LNCAP (cell line): ENCODE measurements around the gene OLIG1.

Experiments
- TF ChIP-seq, protein P1 (sequence below): fragments of 450-650 bp; IDR thresholded peaks from 2 replicates; pipeline ENCODE4 v1.5.1; 2017; ENCODE audit warnings: mild to moderate bottlenecking

The OLIG1 gene

DNA sequence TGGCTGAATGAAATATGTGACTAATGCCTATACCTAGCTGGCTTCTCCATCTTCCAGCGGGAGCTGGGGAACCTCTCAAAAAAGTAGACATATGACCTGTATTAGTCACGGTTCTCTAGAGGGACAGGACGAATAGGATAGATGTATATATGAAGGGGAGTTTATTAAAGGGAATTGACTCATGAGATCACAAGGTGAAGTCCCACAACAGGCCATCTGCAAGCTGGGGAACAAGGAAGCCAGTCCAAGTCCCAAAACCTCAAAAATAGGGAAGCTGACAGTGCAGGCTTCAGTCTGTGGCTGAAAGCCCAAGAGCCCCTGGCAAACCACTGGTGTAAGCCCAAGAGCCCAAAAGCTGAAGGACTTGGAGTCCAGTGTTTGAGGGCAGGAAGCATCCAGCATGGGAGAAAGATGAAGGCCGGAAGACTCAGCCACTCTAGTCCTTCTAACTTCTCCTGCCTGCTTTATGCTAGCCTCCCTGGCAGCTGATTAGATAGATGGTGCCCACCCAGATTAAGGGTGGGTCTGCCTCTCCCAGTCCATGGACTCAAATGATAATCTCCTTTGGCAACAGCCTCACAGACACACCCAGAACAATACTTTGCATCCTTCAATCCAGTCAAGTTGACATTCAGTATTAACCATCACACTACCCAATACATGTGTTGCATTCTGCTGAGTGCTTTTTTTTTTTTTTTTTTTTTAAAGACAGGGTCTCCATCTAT lies 19.6 kb downstream of the OLIG1 start:
- TF ChIP-seq, protein P1, sequence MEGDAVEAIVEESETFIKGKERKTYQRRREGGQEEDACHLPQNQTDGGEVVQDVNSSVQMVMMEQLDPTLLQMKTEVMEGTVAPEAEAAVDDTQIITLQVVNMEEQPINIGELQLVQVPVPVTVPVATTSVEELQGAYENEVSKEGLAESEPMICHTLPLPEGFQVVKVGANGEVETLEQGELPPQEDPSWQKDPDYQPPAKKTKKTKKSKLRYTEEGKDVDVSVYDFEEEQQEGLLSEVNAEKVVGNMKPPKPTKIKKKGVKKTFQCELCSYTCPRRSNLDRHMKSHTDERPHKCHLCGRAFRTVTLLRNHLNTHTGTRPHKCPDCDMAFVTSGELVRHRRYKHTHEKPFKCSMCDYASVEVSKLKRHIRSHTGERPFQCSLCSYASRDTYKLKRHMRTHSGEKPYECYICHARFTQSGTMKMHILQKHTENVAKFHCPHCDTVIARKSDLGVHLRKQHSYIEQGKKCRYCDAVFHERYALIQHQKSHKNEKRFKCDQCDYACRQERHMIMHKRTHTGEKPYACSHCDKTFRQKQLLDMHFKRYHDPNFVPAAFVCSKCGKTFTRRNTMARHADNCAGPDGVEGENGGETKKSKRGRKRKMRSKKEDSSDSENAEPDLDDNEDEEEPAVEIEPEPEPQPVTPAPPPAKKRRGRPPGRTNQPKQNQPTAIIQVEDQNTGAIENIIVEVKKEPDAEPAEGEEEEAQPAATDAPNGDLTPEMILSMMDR, result no peak

- TF ChIP-seq, protein P1, result no peak
Measured at GRCh38 chr21:33096426-33096825, 26.5 kb downstream of the OLIG1 start.

DNA sequence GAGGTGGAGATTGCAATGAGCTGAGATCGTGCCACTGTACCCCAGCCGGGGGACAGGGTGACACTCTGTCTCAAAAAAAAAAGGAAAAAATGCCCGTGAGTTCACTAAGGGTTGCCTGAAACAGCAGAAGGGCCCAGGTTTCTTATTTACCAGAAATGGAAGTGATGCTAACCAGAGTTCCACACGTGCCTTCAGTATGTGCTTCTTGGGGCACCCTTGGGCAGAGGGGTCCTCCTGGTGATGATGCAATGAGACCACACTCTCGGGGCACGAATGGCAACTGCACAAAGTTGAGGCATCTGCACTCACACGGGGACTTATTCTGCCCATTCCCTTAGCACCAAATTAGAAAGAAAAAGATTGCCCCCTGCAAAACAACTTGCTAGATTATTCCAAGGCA lies 29.2 kb downstream of the OLIG1 start:
- TF ChIP-seq, protein P1, result no peak

- TF ChIP-seq, protein P1, result no peak
Measured at GRCh38 chr21:33101300-33101911, 31.5 kb downstream of the OLIG1 start.

DNA sequence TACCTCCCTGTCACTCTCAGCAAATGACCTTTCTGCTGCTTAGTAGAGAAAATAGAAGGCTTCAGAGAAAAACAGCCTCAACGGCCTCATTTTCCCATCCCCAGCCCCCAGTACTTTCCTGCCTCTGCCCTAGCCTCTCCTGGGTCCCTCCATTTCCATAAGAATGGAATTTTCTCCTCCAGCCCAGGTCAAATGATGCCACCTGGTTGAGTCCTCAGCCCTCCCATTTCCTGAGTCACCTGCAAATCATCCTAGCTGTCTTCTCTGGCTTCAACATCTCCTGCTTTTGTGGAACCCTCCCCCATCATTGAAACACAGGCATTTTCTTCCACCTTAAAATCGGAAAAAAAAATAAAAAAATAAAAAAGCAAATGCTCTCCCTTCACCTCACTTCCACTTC lies 35.1 kb downstream of the OLIG1 start:
- TF ChIP-seq, protein P1, result no peak

GRCh38 chr21:33108228-33108627 lies 38.3 kb downstream of the OLIG1 start:
- TF ChIP-seq, protein P1, result no peak

DNA sequence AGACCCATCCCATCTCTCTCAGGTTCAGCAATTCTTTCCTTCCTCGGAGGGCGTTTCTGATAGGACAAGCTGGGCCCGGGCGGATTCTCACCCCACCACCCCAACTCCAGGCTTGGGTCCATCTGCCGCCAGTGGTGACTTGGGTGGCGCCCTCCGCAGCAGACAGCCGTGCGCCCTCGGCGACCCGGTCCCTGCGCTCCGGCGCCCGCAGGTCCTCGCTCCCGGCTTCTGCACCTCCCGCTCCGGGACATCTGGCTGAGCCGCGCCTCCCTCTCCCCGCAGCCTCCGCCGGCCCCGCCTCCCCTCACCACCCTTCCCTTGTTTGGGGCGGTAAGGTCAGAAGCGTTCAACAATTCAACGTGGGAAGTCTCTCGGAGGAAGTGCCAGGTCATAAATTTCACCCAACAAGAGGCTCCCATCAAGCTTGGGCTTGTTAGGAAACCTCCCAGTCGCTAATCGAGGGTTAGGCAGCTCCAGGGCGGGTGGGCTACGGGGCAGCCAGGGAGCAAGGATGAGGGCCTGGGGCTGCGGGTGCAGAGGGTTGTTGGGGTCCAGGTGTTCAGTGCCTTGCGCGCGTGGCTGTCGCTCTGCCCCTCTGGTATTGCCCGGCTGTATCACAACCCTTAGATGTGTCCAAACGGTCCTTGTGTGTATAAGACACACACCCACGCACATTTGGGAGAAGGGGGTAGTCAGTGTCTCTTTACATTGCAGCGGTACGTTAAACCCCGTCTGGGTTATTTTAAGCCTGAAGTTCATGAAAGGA lies 39.8 kb downstream of the OLIG1 start:
- TF ChIP-seq, protein P1, result no peak
